ENCODE results near the gene SNX10.
"Not testable (repeated sequence)": the region's sequence is repeated elsewhere in the genome, so short reads cannot be mapped to it uniquely, and the experiment has no call there.

SNX10 gene, protein sequence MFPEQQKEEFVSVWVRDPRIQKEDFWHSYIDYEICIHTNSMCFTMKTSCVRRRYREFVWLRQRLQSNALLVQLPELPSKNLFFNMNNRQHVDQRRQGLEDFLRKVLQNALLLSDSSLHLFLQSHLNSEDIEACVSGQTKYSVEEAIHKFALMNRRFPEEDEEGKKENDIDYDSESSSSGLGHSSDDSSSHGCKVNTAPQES

DNA sequence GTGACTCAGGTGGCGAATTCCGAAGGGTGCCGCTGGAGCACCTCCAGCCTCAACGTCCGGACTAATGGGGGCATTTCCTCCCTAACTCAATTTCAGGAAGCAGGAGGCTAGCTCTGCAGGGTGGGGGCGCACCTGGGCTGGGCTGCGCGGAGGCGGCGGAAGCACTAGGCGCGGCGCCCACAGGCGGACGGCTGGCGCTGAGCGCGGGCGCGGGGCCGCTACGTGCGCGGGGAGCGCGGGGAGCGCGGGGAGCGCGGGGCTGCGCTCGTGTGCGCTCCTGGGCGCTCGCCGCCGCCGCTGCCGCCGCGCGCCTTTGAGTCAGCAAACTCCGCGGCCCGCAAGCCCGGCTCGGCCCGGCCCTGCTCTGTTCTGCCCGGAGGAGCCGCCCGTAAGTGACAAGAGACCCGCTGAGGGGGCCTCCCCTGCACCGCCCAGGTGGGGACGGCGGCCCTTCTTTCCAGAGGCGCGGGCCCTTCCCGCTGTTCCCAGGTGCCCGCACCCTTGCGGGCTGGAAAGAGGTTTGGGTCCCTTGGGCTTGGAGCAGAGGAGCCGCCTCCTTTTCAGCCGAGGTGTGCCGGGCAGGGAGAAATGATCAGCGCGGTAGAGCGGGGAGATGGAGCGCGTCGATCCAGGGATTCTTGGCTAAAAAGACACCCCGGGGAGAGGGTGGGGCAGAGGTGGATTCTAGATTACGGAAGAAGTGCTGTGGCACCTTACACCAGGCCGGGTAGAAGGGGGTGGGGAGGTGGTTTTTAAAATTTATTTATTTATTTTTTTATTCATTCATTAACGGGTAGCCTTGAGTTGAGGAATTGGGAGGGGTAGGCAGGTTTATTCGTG is at the start of gene SNX10:
Gene SNX10, plus strand, starts transcription at position 164 of the 840 bp plus-strand sequence. CDS start 54,581 bp downstream, outside the sequence.
- peak; percentile 54 to 81 (median 65) for DNase-seq

DNA sequence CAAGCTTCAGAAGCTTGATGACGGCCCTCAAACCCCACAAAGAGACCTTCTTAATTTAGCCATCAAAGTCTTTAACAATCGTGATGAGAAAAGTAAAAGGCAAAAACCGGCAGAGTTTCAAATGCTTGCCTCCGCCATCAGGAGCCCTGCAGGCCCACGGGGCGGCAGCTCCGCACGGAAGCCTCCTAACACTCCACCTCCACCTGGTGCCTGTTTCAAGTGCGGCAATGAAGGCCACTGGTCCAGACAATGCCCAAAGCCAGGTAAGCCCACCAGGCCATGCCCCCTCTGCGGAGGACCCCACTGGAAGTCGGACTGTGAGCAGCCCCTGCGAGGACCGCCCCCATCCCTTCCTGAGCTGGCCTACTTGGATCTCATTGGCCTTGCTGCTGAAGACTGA is 46.5 kb upstream of the SNX10 start:
- DNase-seq = no peak

DNA sequence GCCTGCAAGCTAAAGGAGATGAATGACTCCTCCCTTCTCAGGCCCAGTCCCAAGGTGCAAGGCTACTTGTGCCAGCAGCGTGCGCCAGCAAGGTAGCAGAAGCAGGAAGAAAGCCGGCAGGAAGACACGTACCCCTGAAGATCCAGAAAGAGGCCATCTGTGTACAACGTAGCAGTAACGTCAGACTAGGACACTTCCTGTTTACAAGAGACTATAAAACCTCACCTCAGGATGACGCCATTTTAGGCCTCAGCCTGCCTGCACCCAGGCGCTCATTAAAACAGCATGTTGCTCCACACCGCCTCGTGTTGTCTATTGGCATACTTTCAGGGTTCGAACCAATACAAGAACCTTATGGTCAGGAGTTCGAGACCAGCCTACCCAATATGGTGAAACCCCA is 41.4 kb upstream of the SNX10 start:
- DNase-seq = no peak

DNA sequence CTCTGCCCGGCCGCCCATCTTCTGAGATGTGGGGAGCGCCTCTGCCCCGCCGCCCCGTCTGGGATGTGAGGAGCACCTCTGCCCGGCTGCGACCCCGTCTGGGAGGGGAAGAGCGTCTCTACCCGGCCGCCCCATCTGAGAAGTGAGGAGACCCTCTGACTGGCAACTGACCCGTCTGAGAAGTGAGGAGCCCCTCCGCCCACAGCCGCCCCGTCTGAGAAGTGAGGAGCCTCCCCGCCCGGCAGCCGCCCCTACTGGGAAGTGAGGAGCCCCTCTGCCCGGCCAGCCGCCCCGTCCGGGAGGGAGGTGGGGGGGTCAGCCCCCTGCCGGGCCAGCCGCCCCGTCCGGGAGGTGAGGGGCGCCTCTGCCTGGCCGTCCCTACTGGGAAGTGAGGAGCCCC is 29.8 kb upstream of the SNX10 start:
- not testable (repeated sequence) for DNase-seq

DNA sequence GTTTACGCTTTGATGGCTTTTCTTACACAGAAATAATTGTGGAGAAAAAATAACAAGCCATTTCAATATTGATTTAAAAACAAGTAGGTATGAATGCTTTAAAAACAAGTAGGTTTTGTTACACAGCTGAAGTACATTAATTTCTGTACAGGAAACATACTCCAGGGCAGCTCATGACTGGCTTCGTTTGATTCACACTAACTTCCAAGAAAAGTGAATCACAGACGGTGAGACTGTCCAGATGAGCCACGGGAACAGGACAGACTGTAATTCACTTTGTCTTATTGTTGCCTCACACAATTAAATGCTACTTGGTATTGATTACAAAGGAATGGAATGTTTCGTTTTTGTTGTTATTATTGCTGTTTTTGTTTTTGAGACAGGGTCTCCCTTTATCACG is 26.6 kb upstream of the SNX10 start:
- DNase-seq = no peak

DNA sequence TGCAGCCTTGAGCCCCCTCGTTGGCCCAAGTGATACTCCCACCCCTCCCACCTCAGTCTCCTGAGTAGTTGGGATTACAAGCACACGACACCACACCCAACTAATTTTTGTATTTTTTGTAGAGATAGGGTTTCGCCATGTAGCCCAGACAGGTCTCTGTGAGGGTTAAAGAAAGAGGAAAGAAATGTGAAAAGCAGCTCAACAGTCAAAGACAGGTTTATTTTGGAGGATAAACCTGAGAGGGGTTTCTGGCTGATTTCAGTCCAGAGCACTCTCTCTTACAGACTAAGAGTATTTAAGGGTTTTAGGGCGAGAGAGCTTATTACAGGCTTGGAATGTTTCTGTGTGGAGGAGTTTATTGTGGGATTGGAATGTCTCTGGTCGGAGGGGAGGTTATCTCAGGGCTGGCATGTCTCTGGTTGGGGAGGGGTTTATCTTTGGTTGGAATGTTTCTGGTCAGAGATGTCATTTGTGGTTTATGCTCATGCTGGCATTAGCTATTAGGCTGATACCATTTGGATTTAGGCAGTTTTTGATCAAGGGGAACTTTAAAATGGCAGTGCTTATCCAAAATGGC is 26.1 kb upstream of the SNX10 start:
- DNase-seq = no peak

DNA sequence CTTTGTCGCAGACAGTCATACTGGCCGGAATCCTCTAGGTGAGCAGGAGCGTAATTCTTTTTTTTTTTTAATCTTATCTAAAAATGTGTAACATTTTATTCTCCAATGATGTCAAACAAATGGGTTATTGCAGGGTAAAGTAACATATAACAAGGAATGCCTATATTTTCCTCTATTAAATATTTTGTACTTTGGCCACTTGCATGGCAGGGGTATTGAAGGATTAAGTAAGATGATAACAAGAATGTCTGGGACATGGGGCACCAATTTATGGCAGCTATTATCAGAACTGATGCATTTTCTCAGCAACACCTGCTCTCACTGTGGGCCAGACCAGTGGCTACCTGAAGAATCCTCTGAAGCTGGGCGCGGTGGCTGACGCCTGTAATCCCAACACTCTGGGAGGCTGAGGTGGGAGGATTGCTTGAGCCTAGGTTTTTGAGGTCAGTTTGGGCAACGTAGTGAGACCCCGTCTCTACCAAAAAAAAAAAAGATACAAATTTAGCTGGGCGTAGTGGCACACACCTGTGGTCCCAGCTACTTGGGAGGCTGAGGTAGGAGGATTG is 24.0 kb upstream of the SNX10 start:
- no peak for DNase-seq

DNA sequence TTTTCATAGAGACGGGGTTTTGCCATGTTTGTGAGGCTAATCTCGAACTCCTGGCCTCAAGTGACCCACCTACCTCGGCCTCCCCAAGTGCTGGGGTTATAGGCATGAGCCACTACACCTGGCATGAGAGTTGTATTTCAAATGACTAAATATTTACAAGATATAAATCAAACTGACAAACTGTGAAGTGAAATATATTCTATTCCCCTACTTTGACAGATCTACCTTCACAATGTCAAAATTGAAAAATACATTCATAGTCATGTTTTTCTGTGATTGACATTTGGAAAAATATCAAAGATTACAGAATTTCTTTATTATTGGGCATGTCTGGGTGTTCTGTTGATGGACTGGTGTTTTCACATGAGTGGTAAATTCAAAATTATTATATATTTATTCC is 16.4 kb upstream of the SNX10 start:
- no peak for DNase-seq

DNA sequence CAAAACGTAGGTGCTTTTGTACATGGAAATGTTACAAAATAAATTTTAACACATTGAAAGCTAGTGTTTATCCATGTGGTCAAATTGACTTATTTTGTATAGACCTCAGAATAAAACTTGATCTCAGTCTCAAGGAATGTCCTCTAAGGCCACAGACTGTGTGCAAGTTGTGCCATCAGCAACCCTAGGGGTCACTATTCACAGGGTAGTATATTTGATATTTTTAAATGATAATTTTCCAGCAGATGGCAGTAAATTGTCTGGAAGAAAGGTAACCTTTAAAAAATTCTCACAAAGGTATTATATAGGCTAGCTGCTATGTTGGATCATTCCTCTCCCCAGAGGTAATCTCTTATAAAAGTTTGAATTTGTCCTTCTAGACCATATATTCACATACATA is 12.9 kb upstream of the SNX10 start:
- peak; percentile 59 to 77 (median 76) for DNase-seq

DNA sequence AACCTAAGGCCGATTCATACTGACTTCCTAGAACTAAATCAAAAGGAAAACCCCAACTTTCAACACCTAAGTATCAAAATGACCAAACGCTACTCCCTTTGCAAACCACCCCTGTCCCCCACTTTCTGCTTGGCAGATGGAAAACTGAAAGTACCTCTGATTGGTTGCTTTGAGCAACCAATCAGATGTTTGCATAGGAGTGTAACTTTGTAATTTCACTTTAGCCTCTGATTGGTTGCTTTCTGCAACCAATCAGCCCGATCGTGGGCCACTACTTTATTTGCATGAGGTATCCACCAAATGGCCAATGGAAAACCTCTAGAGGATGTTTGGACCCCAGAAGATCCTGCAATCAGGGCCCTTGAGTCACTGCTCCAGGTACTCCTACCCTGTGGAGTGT is 12.3 kb upstream of the SNX10 start:
- DNase-seq = peak; percentile 46 to 80 (median 63)

DNA sequence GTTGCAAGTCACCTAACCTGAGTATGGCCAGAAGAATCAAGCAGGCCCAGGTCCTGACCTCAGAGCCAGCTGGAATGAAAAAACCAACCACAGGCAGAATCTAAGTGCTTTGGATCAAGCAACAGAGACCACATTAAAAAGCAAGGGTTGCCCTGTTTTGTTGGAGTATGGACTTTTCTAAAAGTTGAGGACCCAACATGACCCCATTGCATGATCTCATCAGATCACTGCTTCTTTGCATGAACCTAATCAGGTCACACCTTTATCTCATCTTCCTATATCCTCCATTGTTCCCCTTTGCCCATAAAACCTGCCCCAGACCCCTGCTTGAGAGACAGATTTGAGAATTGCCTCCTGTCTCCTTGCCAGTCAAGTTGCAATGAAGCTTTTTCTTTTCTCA is 11.6 kb upstream of the SNX10 start:
- DNase-seq = no peak

DNA sequence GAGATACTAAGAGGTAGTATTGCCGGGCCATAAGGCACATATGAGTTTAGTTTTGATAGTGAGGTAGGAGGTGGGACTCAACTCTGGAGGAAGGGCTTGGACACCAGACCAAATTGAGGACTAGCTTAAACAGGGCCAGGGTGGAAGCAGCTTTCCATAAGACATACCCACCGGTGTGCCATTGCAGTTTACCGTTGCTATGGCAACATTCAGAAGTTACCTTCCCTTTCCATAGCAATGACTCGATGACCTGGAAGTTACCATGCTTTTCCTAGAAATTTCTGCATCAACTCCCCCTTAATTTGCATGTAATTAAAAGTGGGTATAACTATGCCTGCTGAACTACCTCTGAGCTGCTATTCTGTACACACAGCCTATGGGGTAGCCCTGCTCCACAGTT is 10.9 kb upstream of the SNX10 start:
- no peak for DNase-seq

DNA sequence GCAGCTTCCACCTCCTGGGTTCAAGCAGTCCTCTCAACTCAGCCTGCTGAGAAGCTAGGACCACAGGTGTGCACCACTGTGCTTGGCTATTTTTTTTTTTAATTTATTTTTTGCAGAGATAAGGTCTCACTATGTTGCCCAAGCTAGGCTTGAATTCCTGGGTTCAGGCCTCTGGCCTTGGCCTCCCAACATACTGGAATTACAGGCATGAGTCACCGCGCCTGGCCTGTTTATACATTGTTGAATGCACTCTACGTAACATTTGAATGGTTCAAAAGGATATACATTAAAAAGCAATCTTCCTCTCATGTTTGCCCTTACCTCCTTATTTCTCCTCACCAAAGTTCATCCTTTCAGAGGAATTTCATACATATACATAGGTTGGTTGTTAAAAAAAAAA is 7.2 kb upstream of the SNX10 start:
- no peak for DNase-seq

DNA sequence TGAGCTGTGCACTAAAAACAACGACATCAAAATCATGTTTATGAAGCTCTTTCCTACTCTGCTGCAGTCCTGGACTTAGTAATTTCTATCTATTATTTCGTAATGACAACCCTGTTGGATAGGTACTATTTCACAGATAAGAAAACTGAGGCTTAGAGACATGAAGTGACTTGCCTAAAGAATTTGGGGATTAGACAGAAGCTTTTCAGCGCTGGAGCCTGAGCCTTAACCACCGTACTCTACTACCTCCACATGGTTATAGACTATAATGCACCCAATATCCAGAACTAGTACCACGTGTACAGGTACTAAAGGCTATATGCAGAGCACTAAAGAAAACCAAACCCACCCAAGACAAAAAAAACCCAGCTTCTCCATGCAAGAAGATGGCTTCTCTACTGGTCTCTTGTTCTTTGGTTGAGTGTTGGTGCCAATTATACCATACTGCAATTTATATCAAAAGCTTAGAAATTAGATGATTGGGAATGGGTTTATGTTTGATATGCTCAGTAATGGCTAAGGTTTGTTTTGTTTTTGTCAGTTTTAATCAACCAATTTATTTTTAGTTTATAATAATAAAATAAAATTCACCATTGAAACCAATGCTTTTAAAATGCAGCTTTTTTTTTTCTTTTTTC is 6.5 kb upstream of the SNX10 start:
- DNase-seq = no peak

DNA sequence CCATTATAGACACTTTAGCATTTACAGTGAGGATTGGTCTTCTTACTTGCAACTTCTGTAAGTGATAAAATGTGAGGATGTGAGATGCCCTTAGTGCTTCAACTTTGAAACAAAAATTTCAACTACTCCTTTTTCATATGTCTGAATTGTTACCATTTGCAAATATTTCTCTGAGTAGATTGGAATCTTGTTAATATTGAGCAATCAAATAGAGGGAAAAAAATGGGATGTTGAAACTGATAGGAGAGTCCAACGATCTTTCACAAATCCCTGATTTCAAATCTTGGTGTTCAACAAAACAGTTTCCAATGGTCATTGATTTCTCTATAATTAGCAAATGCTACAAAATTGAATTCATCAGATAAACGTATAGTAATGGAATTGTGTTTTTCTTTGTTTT is 5.5 kb upstream of the SNX10 start:
- DNase-seq = no peak

DNA sequence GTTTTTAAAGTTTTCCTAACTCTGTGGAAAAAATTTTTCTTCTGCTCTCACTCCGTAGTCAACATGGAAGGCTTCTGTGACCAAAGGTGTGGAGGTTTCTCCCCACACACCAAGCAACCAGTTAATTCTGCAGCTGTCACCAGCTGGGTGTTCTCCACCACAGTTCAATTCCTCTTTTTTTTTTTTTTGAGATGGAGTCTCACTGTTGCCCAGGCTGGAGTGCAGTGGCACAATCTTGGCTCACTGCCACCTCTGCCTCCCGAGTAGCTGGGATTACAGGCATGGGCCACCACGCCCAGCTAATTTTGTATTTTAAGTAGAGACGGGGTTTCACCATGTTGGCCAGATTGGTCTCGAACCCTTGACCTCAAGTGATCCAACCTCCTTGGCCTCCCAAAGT is 3.5 kb upstream of the SNX10 start:
- DNase-seq = not testable (repeated sequence)

DNA sequence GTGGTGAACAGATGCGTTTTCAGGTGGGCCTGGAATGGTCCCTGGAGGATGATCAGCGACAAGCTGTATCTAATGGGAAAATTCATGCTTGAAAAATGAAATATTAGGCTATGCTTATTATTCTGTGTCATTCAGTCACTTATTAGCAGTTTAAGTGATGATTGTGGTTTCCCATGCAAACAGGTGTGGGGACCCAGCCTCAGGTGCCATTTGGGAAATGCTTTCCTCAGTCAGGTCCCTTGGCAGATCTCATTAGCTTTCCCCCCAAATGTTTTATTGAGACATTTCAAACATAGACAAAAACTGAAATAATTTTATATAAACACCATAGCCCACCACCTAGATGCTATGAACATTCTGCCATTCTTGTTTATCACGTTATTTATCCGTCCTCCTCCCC is 411 bp upstream of the SNX10 start:
- DNase-seq = no peak

DNA sequence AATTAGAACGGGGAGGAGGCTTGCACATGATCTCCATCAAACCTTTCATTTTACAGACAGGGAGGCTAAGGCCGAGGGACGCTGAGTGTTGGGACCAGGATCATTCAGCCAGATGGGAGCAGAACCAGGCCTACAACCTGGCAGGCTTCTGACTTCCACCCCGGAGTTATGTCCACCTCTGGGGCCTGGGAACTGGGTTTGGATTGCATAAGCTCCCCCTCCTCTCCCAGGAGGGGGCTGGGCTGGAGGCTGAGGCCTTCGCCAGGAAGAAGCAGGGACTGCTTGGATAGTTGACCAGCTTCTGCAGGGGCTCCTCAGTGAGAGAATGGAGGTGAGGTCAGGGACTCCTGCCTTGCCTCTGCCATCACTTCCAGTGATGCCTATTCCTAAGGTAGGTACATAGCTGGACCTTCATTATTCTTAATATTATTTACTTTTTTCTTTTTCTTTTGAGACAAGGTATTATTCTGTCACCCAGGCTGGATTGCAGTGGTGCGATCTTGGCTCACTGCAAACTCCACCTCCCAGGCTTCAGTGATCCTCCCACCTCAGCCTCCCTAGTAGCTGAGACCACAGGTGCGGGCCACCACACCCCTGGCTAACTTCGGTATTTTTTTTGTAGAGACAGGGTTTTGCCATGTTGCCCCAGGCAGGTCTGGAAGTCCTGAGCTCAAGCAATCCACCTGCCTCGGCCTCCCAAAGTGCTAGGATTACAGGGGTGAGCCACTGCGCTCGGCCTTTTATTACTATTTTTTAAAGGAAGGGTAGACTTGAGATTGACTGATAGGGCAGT is 1.3 kb downstream of the SNX10 start:
- DNase-seq = peak in 1 of 3 donors; percentile 28

DNA sequence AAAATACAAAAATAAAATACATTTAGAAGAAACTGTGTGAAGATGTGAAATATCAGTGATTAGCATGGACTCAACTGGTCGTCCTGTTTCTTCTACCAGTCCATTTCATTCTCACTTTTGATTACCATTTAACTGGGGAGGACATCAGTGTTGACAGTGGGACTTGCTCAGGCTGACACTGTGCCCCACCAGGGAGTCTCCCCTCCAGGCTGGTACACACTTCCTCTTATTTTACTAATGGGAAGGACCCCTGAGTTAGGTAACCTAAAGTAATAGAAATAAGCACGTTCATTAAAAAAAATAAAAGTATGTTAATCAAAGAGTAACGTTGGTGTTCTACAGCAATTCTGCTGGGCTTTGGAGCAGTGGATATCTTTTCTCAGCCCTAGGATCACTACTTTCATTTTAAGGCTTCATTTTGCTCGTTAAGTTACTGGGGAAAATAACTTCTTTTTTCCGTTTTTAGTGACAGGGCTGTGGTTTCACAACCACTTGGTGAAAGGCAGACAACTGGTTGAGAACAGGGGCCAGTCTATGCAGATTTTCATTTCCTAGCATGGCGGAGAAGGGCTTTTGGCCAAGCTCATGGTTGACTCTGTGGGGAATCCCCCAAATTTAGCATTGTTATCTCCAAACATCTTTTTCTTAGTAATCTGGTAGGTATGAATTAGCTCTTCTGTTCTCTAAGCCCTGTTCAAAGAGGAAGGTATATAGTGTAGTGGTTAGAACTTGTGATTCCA is 2.1 kb downstream of the SNX10 start:
- DNase-seq = peak; percentile 71 to 86 (median 77)

DNA sequence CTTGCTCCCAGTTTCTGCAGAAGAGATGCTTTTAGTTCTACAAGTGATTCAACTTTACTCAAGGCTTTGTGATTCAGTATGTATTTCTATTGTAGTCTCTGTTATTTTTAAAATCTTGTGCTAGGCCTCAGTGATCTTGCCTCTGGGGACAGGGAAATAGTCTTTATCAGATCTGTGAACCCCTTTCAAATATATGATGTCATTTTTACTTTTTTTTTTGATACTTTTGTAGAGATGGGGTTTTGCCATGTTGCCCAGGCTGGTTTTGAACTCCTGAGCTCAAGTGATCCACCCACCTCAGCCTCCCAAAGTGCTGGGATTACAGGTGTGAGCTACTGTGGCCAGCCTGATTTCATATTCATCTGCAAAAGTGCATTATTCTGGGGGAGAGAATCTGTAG is 3.4 kb downstream of the SNX10 start:
- no peak for DNase-seq

DNA sequence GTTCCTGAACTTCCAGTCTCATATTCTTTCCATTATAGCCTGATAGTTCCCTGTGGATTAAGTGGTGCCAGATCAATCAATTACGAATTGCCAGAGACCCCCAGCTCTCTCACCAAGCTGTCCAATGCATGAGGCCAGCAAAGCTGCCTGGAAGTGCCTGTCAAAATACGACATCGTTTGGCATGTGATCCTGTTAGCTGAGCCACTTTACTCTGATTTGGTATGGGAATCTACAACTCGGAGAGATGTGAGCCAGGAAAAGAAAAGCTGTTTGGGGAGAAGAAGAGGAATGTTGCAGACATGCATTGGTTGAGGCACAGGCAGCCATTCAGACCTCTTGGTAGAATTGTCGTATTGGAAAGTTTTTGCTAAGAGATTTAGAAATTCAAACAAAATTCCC is 3.9 kb downstream of the SNX10 start:
- no peak for DNase-seq

All from suppressor macrophage treated with lipopolysaccharide for 1 hour (primary cell).